Mononuclear cell (primary cell): ENCODE measurements around the gene VAV2. TPM values are rescaled to one million over a fixed set of nuclear protein-coding genes. Genes with fewer than 3 reads are reported as not detected.

Source experiments
- H3K27me3 ChIP-seq: 2 replicates; pipeline ENCODE4 v1.6.0; 2011; ENCODE audit warnings: low read length, control low read depth; ENCODE audit not compliant: insufficient read depth
- H3K4me1 ChIP-seq: 2 replicates; pipeline ENCODE4 v1.5.1; 2011; ENCODE audit warnings: mild to moderate bottlenecking, low read length, control low read depth; ENCODE audit not compliant: insufficient read depth
- H3K4me3 ChIP-seq: 2 replicates; pipeline ENCODE4 v1.5.1; 2011; ENCODE audit warnings: mild to moderate bottlenecking, low read length, moderate library complexity
- H3K9me3 ChIP-seq: 2 replicates; pipeline ENCODE4 v1.5.1; 2011; ENCODE audit warnings: low read depth, mild to moderate bottlenecking, control low read depth, low read length
- total RNA-seq: library from RNA; depleted of rRNA; stranded (reverse); fragments of >200 nt; gene quantifications from one replicate; pipeline ENCODE4 v1.2.3, GENCODE V29; 2012

The VAV2 gene
- total RNA-seq, 1 donor, result 4.5 TPM

- H3K4me1 ChIP-seq, result peaks cover 2% of the 10 kb centered on the region
- H3K27me3 ChIP-seq, result no peaks in the 10 kb centered on the region
- no peaks in the 10 kb centered on the region for H3K9me3 ChIP-seq
- no peak overlapping the region for H3K4me3 ChIP-seq
Measured at GRCh38 chr9:133779081-133779480, 213.0 kb downstream of the VAV2 start.

GRCh38 chr9:133778336-133779013, 213.6 kb downstream of the VAV2 start:
- no peak overlapping the region for H3K4me3 ChIP-seq
- no peaks in the 10 kb centered on the region for H3K27me3 ChIP-seq
- no peaks in the 10 kb centered on the region for H3K4me1 ChIP-seq
- no peaks in the 10 kb centered on the region for H3K9me3 ChIP-seq

GRCh38 chr9:133777871-133778270, 214.3 kb downstream of the VAV2 start:
- H3K4me1 ChIP-seq, result no peaks in the 10 kb centered on the region
- no peaks in the 10 kb centered on the region for H3K27me3 ChIP-seq
- no peaks in the 10 kb centered on the region for H3K9me3 ChIP-seq
- no peak overlapping the region for H3K4me3 ChIP-seq

- no peaks in the 10 kb centered on the region for H3K4me1 ChIP-seq
- no peaks in the 10 kb centered on the region for H3K27me3 ChIP-seq
- H3K9me3 ChIP-seq, result no peaks in the 10 kb centered on the region
- no peak overlapping the region for H3K4me3 ChIP-seq
Measured at GRCh38 chr9:133777068-133777791, 214.9 kb downstream of the VAV2 start.

- H3K27me3 ChIP-seq, result no peaks in the 10 kb centered on the region
- H3K4me1 ChIP-seq, result no peaks in the 10 kb centered on the region
- no peaks in the 10 kb centered on the region for H3K9me3 ChIP-seq
- no peak overlapping the region for H3K4me3 ChIP-seq
Measured at GRCh38 chr9:133775951-133776905, 215.9 kb downstream of the VAV2 start.

DNA sequence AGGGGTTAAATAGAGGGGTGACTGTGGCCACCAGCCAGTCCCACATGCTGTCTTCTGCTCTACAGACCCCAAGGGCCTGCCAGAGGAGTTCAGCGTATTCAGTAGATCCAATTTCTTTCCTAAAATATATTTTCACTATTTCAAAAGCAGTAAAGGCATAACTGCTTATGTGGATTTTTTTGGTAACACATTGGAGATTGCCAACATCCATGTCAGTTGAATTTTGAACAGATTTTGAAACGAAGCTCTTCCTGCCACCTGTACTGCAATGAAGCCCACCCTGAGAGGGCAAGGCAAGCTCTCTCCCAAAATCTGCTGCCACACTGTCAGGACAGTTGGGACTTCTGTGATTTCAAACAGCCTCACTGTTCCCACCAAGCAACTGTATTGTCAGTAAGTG, 216.8 kb downstream of the VAV2 start:
- no peaks in the 10 kb centered on the region for H3K9me3 ChIP-seq
- no peaks in the 10 kb centered on the region for H3K4me1 ChIP-seq
- H3K27me3 ChIP-seq, result no peaks in the 10 kb centered on the region
- no peak overlapping the region for H3K4me3 ChIP-seq

DNA sequence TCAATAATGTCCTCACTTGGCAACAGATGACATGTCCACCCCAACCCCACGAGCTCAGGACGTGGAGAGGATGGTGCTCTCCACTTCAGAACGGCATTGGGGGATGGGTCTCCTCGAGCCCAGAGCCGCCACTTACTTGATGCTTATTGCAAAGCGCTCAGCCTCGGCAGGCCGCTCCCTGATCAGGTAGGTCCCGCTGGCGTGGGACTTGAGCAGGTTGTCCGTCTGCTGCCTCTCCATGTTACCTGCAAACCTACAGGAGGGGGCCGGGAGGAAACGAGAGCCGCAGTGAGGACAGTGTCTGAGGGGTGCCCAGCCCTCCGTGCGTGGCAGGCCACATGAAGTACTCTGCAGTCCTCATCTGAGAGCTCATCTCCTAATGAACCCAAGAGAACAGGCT, 217.3 kb downstream of the VAV2 start:
- H3K9me3 ChIP-seq, result no peaks in the 10 kb centered on the region
- H3K4me1 ChIP-seq, result no peaks in the 10 kb centered on the region
- no peak overlapping the region for H3K4me3 ChIP-seq
- no peaks in the 10 kb centered on the region for H3K27me3 ChIP-seq

DNA sequence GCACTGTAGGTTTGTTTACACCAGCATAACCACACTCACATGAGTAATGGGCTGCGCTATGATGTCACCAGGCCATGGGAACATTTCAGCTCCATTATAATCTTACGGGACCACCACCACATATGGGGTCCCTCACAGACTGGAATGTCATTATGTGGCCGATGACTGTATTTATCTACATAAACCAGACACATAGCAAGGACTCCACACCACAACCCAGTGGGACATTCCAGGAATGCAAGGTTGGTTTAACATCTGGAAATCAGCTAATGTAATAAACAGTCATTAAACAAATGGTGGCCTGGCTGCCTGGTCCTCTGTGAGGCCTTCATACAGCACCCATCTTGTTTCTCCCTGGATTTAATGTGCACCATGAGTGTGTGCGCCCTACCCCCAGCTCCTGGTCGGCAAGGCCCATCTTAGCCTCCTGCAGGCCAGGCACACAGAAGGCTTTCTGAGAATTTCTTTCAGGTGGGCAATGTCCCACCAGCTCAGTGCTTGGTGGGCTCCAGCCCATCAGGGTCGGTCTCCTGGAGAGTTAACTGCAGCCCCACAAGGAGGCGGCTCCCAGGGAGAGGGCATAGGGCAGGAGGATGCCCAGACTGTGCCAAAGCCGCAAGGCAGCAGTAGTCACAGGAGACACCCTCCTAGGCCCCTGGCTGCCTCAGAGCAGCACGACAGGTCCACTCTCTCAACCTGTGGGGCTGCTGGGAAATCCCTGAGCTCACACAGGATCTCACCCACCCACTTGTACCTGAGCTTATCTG, 218.1 kb downstream of the VAV2 start:
- Histone ChIP-seq H3K4me3 (no peak overlapping the region), H3K27me3 (no peaks in the 10 kb centered on the region), H3K9me3 (no peaks in the 10 kb centered on the region), H3K4me1 (no peaks in the 10 kb centered on the region)

- H3K27me3 ChIP-seq, result no peaks in the 10 kb centered on the region
- no peaks in the 10 kb centered on the region for H3K9me3 ChIP-seq
- no peaks in the 10 kb centered on the region for H3K4me1 ChIP-seq
- no peak overlapping the region for H3K4me3 ChIP-seq
Measured at GRCh38 chr9:133772581-133772980, 219.5 kb downstream of the VAV2 start.

GRCh38 chr9:133771486-133772482, 220.3 kb downstream of the VAV2 start:
- no peak overlapping the region for H3K4me3 ChIP-seq
- no peaks in the 10 kb centered on the region for H3K4me1 ChIP-seq
- peaks cover 6% of the 10 kb centered on the region for H3K9me3 ChIP-seq
- no peaks in the 10 kb centered on the region for H3K27me3 ChIP-seq

GRCh38 chr9:133770076-133770777, 221.9 kb downstream of the VAV2 start:
- no peaks in the 10 kb centered on the region for H3K27me3 ChIP-seq
- H3K9me3 ChIP-seq, result peaks cover 6% of the 10 kb centered on the region
- H3K4me3 ChIP-seq, result no peak overlapping the region
- H3K4me1 ChIP-seq, result no peaks in the 10 kb centered on the region

- peaks cover 6% of the 10 kb centered on the region for H3K9me3 ChIP-seq
- H3K27me3 ChIP-seq, result no peaks in the 10 kb centered on the region
- no peaks in the 10 kb centered on the region for H3K4me1 ChIP-seq
- H3K4me3 ChIP-seq, result no peak overlapping the region
Measured at GRCh38 chr9:133769511-133770075, 222.5 kb downstream of the VAV2 start.
